GM10266 (cell line): ENCODE measurements around the gene CST9.

ENCODE experiments used
- DNase-seq: peaks from one replicate; pipeline ENCODE4 v3.0.0; 2012; ENCODE audit errors: extremely low spot score
- CTCF ChIP-seq: IDR thresholded peaks from 2 replicates; pipeline ENCODE4 v1.5.1; 2012; ENCODE audit warnings: mild to moderate bottlenecking, low read depth; ENCODE audit not compliant: control insufficient read depth, insufficient read depth; ENCODE audit errors: missing control alignments

CST9 gene

DNA sequence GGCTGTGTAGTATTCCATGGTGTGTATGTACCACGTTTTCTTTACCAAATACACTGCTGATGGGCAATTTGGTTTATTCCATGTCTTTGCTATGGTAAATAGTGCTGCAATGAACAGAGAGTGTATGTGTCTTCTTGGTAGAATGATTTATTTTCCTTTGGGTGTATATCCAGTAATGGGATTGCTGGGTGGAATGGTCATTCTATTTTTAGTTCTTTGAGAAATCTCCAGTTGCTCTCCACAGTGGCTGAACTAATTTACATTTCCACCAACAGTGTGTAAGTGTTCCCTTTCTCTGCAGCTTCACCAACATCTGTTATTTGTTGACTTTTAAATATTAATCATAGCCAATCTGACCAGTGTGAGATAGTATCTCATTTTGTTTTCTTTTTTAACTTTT, 51.3 kb downstream of the CST9 start:
- DNase-seq: no peak
- TF ChIP-seq CTCF: no peak
